ENCODE measurements around the gene SPG21.

SPG21 gene

GRCh38 chr15:64951777-64952418, 37.8 kb downstream of the SPG21 start:
- POLR2A ChIA-PET: no interaction called here

GRCh38 chr15:64950888-64951287, 38.8 kb downstream of the SPG21 start:
- no peak for TF ChIP-seq CTCF (IDR thresholded peaks at IDR 0.05; ENCODE audit: insufficient read depth, low read length, missing control alignments)
- ChIA-PET CTCF (no interaction called here), POLR2A (no interaction called here)
- DNase-seq (ENCODE audit: low read depth, low spot score): no peak
- H3K4me3 ChIP-seq (ENCODE audit: low read depth, low read length): no peak overlapping the region

More at GRCh38 chr15:64951777-64952418, 37.8 kb downstream of the SPG21 start:
- no peak overlapping the region for H3K4me3 ChIP-seq (ENCODE audit: low read depth, low read length)
- no peak for TF ChIP-seq CTCF (IDR thresholded peaks at IDR 0.05; ENCODE audit: insufficient read depth, low read length, missing control alignments)
- no peak for DNase-seq (ENCODE audit: low read depth, low spot score)
- CTCF ChIA-PET: no interaction called here

GRCh38 chr15:64949383-64950186, 40.1 kb downstream of the SPG21 start:
- POLR2A ChIA-PET: no interaction called here
- CTCF ChIA-PET: no interaction called here
- no peak for DNase-seq (ENCODE audit: low read depth, low spot score)
- no peak for TF ChIP-seq CTCF (IDR thresholded peaks at IDR 0.05; ENCODE audit: insufficient read depth, low read length, missing control alignments)
- H3K4me3 ChIP-seq (ENCODE audit: low read depth, low read length): no peak overlapping the region

GRCh38 chr15:64948916-64949315, 40.8 kb downstream of the SPG21 start:
- CTCF ChIA-PET: no interaction called here
- no peak for TF ChIP-seq CTCF (IDR thresholded peaks at IDR 0.05; ENCODE audit: insufficient read depth, low read length, missing control alignments)

GRCh38 chr15:64947211-64947610, 42.5 kb downstream of the SPG21 start:
- ChIA-PET POLR2A (no interaction called here), CTCF (no interaction called here)
- TF ChIP-seq CTCF (IDR thresholded peaks at IDR 0.05; ENCODE audit: insufficient read depth, low read length, missing control alignments): no peak
- H3K4me3 ChIP-seq (ENCODE audit: low read depth, low read length): no peak overlapping the region
- DNase-seq (ENCODE audit: low read depth, low spot score): no peak

More at GRCh38 chr15:64948916-64949315, 40.8 kb downstream of the SPG21 start:
- no peak overlapping the region for H3K4me3 ChIP-seq (ENCODE audit: low read depth, low read length)
- DNase-seq (ENCODE audit: low read depth, low spot score): no peak
- POLR2A ChIA-PET: no interaction called here

- ChIA-PET CTCF (interaction anchor here (1.2 to 1.7 kb wide), 2 partner anchors 136 to 217 kb away, joined by 3 to 4 read pairs; no protein-coding TSS in a partner anchor), POLR2A (no interaction called here)
- no peak for TF ChIP-seq CTCF (IDR thresholded peaks at IDR 0.05; ENCODE audit: insufficient read depth, low read length, missing control alignments)
- no peak overlapping the region for H3K4me3 ChIP-seq (ENCODE audit: low read depth, low read length)
- DNase-seq (ENCODE audit: low read depth, low spot score): no peak
These were observed 44.8 kb downstream of the SPG21 start for GRCh38 chr15:64944961-64945360.
